HG03442 (cell line): Measurements from ENCODE around the gene FAM117B.
"Not testable (repeated sequence)": the region's sequence is repeated elsewhere in the genome, so short reads cannot be mapped to it uniquely, and the experiment has no call there.

ENCODE experiments used
- ATAC-seq: cut with Tn5 transposase; IDR thresholded peaks from one replicate; pipeline ENCODE4 v1.9.1; 2021; ENCODE audit warnings: mild to moderate bottlenecking, moderate library complexity; ENCODE audit not compliant: unreplicated experiment

The FAM117B gene

DNA sequence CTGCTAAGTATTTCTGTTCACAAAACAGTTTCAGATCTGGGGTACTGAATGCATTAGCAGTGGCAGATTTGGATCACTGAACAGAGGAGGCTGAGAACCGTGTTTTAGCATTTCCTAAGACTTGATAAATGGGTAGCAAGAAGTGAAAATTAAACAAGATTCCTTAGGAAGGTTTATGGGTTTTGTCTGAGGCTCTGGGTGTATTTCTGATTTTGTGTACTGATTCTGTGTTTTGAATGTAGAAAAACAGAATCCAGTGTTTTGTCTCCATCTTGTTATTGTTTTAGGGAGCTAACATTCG is 1.4 kb downstream of the FAM117B start:
- ATAC-seq: no peak

DNA sequence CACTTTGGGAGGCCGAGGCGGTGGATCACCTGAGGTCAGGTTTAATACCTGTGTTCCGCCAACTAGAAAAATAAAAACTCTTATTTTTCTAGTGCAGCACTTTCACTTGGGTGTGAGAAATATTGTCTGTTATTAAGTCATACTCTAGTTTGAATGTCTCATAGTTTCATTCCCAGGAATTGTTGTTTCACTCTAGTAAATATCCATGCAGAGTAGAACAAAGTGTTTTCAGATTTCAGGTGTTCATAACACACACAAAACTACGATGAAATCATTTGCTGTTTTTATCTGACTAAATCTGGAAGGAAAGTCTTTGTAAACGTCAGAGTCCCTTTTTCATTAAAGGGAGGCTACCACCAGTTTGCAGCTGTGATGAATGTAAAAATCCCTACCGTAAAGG is 4.0 kb downstream of the FAM117B start:
- no peak for ATAC-seq

DNA sequence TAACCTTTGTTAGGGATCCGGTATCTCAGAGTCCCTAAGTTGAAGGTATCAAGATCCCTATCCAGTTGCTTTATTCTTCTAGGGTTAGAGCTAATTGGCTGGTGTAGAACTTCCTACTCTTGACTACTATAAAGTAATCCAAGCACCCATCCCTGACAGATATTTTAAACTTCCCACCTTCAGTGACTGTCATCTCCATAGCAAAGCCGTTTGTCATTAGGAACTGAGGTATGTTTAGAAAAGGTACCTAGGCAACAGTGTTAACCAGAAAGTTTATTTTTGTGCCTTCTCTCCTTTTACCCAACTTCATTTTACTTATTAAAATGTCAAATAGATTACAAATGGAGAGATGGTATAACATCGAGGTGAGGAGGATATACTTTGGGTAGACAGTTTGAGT is 4.5 kb downstream of the FAM117B start:
- ATAC-seq: no peak

DNA sequence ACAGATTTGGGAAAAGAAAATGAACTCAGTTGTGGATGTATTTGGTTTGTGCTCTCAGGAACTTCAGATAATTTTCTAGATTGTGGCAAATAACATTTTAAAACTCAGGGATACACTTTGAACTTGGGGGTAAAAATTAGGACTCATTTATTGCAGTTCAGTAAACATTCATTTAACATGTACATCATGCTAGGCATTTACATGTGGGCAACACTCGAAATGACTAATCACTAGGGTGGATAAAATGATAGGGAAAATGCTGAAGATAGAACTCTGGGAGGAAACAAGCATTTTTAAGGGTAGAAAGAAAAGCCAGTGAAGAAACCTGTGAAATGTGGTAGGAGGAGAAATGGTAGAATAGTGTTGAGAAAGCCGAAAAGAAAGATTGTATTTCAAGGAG is 7.8 kb downstream of the FAM117B start:
- no peak for ATAC-seq

DNA sequence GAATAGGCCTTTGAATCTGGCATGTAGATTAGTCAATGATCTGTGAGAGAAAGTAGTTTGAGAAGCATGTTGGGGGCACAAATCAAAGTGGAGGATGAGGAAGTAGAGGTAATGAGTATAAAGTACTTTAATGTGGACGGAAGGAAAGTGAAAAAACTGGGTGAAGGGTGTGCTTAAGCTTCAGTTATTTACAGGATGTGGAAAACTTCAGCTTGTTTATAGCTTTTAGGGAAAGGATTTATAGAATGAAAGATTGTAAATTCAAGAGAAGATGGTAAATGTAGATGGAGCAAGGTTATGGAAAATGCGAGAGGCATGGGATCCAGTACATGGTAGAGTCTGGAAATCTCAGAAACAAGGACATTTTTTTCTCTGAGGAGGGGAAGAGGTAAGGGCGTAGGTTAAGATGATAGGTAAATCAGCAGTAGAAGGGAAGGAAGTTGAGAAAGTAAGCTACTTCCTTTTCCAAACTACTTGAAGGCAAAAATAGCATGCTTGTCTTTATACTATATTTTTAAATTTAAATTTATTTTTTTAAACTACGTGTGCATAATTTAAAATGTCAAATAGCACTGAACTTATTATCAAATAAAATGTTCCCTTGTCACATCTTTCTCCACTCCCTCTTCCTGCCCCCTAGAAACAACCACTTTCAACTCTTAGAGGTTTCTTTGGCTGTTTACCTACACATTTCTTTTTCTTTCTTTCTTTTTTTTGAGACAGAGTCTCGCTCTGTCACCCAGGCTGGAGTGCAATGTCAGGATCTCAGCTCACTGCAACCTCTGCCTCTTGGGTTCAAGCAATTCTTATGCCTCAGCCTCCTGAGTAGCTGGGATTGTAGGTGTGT is 8.5 kb downstream of the FAM117B start:
- no peak for ATAC-seq

DNA sequence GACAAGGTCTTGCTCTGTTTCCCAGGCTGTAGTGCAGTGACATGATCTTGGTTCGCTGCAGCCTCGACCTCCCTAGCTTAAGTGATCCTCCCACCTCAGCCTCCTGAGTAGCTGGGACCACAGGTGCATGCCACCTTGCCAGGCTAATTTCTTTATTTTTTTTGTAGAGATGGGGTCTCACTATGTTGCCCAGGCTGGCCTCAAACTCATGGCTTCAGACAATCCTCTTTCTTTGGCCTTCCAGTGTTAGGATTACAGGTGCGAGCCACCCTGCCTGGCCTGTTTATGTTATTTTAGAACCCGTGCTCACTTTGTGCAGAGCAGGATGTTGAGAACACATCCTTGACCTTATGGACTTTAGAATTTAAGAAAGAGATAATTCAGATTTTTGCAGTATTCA is 17.4 kb downstream of the FAM117B start:
- no peak for ATAC-seq

DNA sequence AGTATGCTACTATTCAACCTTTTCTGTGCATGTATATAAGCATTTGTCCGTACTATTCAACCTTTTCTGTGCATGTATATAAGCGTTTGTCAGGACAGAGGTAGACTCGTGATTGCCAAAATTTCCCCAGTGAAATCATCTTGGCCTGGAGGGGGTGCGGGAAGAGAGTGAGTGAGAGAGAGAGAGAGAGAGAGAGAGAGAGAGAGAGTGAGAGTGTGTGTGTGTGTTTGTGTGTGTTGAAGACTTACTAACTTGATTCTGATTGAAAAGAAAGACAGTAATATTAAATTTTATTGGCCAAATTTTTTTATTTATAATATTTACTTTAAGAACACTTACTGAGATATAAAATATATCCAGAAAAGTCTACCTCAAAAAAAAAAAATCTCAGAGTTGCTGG is 19.1 kb downstream of the FAM117B start:
- no peak for ATAC-seq

DNA sequence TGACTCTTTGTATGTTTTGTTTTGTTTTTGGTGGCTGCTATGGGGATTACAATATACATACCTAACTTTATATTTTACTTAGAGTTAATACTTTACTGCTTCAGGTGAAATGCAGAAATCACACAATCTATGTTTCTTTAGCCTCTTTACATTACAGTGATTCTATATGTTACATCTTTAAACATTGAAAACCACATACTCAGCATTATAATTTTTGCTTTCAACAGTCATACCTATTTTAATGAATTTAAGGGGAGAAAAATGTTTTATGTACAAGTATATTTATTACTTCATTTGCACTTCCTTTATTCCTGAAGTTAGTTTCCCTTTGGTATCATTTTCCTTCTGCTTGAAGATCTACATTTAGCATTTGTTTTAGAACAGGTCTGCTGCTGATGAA is 23.1 kb downstream of the FAM117B start:
- no peak for ATAC-seq

DNA sequence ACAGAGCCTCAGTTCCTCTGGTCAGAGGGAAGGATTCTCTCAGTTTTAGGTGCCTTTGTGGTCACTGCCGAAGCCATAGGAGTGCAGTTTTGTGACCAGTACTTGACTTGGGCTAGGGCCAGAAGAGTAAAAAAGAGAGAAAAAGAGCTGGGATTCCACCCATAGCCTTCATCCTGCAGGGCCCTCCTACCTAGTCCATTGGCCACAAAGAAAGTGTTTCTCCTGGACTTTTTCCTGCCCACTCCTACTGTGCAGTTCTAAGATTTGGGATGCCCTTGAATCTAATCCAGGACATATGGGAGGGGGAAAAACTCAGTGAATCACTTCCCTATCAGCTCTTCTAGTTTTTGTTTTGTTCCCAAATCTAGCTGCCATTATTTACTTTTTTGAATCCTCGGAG is 26.0 kb downstream of the FAM117B start:
- no peak for ATAC-seq

DNA sequence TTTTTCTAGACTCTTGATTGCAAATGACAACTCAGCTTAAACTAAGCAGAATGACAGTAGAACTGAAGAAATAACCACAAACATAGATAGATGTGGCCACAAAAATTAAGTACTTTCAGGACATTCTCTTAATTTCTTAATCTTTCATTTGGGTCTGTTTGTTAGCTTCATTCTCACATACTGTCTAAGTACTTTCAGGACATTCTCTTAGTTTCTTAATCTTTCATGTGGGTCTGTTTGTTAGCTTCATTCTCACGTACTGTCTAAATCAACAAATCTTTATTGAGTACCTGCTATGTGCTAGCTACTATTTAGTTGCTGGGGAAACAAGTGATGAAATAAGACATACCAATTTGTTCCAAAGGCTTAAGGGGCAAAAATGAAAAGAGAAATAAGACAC is 35.1 kb downstream of the FAM117B start:
- ATAC-seq: no peak

DNA sequence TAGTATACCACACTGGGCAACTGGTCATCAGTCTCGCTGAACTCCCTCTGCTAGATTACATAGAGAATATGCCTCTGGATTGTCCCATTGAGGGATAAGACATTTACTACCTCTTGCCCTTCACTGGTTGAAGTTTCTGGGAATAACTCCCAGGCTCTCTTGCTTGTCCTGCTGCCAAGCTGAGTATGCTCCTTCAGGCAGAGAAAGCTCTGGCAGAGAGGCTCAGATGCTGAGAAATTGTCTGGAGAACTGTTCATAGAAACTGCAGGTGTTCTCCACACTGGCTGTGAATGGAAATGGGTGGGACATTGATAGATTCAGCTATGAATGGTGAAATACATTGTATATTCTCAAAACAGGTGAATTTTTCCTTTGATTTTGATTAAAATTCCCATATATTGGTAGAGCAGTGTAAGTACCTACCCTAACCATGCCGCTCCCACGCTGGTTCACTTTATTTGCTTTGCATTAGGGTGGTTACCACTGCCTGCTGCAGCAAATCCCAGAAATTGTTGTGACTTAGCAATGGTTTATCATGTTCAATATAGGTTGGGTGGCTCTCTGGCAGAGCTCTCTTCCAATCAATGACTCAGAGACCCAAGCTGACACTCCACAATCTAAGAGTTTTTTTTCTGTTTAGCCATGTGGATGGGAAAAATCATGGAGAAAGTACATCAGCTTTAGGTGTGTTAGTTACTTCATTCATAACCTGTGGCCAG is 36.7 kb downstream of the FAM117B start:
- ATAC-seq: no peak

DNA sequence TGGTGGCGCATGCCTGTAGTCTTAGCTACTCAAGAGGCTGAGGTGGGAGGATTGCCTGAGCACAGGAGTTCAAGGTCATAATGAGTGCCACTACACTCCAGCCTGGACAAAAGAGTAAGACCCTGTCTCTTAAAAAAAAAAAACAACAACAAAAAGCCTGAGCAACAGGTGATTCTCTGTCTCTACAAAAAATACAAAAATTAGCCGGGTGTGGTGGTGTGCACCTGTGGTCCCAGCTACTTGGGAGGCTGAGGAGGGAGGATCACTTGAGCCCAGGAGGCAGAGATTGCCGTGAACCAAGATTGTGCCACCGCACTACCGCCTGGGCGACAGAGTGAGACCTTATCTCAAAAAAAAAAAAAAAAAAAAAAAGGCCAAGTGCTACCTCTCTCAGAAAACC is 40.3 kb downstream of the FAM117B start:
- not testable (repeated sequence) for ATAC-seq

DNA sequence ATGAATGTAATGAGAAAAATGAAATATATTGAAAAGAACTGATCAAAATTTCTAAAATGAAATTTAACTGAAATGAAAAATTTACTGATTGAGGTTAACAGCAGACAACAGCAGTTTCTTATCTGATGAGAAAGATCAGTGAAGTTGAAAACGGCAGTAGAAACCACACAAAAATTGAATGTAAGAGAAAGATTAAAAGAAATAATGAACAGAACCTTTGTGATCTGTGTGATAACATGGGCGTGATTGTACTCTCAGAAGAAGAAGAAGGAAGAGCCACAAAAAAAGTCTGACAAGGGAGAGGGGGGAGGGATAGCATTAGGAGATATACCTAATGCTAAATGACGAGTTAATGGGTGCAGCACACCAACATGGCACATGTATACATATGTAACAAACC is 45.2 kb downstream of the FAM117B start:
- ATAC-seq: no peak

DNA sequence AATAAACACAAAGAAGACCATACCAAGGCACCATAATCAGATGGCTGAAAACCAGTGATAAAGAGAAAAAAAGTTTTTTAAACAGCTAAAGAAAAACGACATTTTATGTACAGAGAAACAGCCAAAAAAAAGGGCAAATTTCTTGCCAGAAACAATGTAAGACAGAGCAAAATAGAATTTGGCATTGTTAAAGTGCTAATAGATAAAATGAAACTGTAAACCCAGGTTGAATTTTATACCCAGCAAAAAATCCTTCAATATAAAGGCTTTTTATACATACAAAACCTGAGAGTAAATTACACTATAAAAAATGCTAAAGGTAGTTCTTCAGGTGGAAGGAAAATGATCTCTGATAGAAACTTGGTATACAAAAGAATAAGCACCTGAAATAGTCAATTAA is 45.7 kb downstream of the FAM117B start:
- ATAC-seq: no peak

DNA sequence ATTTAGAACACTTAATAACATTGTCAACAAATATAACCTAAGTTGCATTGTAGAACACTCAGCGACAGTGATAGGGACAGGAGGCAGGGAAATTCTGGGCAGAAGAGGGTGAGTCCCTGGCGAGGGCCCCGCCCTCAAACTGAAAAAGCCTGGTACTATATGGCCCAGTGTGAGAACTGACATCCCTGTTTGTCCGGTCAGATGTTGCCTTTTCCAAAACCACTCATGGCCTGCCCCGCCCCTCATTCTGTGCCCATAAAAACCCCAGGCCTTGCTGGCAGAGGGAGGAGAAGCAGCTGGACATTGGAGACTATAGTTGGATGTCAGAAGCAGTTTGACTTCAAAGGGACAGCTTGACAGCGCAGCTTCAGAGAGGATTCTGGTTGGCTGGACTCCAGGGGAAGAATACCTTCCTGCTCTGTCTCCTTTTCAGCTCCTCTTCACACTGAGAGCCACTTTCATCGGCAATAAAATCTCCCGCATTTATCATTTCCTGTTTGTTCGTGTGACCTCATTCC is 47.0 kb downstream of the FAM117B start:
- no peak for ATAC-seq

DNA sequence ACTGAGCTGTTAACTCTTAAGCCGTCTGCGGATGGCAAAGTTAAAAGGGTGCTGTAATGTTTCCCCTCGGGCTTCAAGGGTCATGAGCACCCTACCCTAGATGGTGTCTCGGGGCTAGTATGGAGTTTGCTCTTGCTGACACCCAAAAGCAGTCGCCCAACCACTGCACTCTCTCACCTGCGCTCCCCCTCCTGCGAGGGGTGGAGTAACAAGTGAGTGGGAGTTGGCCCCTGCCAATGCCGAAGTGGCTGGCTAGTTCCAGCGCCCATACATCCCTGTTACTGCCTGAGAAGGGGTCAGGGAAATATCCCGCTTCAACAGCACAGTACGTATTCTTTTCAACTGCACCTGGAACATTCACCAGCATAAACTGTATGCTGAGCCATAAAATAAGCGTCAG is 47.5 kb downstream of the FAM117B start:
- no peak for ATAC-seq

DNA sequence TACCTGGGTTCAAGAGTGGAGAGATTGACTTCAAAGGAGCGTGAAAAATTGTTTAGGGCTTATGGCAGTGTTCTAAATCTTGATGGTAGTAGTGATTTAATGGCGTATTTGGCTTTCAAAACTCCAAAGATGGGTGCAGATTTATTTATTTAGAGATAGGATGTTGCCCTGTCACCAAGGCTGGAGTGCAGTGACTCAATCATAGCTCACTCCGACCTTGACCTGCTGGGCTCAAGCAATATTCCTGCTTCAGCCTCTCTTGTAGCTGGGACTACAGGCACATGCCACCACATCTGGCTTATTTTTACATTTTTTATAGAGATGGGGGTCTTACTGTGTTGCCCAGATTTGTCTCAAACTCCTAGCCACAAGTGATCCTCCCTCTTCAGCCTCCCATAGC is 52.5 kb downstream of the FAM117B start:
- ATAC-seq: no peak

DNA sequence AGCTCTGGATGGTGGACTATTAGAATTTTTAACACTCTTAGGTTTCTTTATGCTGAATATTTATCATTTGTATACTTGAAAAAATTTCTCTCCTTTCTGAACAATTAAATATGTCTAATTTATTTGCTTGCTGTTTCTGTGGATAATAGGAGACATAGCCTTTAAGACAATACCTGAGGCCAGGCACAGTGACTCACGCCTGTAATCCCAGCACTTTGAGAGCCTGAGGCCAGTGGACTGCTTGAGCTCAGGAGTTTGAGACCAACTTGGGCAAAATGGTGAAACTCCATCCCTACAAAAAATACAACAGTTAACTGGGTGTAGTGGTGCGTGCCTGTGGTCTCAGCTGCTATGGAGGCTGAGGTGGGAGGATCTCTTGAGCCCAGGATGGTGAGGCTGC is 54.7 kb downstream of the FAM117B start:
- no peak for ATAC-seq

DNA sequence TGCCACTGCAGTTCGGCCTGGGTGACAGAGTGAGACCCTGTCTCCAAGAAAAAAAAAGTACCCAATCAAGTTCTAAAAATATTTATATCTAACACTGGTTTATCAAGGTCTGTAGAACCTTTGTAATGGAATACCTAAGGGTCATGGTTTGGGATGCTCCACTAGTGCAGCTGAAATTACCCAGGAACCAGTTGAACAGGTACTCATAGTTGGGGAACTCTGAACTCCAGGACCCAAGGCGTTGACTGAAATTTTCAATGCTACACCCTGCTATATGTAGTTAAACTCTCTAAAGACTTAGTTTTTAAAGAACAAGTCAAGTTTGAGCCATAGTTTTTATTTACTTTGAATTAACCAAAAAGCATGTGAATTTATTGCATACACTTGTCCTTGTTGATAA is 55.1 kb downstream of the FAM117B start:
- no peak for ATAC-seq

DNA sequence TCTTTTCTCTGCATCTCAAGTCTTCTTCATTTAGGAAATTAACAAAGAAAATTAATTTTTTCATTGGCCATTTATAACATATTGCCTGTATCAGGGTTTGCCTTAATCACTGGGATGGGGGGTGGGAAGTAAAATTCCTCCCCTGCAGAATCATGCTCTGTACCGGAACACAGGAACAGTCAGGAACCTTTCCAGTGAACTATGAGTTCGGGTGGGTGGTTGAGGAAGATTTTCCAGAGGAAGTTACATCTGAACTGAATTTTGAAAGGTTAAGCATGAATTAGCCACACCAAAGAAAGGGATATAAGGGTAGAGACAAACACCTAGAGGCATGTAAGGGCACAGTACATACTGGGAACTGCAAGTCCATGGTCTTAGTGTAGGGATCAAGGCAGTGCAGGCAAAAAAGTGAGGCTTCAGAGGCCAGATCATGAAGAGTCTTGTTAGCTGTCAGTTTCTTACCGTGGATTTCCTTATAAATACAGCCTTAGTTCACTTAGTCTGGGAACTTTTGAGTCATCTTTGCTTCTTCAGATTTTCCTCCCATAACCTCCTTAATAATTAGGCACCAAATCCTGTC is 55.6 kb downstream of the FAM117B start:
- ATAC-seq: no peak

DNA sequence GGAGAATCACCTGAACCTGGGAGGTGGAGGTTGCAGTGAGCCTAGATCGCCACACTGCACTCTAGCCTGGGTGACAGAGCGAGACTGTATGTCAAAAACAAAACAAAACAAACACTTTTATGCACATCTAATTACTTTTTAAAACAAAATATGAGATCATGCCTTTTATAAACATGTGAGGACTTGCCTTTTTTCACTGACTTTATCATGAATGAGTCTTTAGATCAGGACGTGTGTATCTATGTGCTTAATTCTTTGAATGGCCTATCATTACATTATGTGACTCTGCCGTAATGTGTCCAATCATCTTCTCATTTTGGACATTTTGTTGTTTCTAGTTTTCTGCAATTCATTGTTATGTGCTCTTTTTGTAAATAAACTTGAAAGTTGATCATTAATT is 58.7 kb downstream of the FAM117B start:
- no peak for ATAC-seq

DNA sequence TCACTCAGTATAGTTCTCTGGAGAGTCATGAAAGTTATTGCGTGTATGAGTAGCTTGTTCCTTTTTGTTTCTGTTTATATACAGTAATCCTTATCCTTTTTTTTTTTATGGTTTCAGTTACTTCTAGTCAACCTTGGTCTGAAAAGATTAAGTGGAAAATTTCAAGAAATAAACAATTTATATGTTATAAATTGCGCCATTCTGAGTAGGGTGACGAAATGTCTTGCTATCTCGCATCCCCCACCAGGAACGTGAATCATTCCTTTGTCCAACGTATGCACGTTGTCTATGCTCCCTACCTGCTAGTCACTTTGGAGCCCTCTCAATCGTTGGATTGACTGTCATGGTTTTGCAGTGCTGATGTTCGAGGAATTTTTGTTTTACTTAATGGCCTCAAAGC is 60.4 kb downstream of the FAM117B start:
- no peak for ATAC-seq
